K562 (cell line): ENCODE data around the gene JPH2. TPM values are rescaled to one million over a fixed set of nuclear protein-coding genes. Genes with fewer than 3 reads are reported as not detected.

Experiments used
- CREB3 ChIP-seq: fragments of 450-650 bp; conservative IDR thresholded peaks from 2 replicates; pipeline ENCODE4 v1.6.1; 2016; ENCODE audit warnings: missing genetic modification characterization, low read depth, mild to moderate bottlenecking, missing compliant biosample characterization, moderate library complexity
- FOXO4 ChIP-seq: fragments of 450-650 bp; formaldehyde crosslinking; IDR thresholded peaks from 2 replicates; pipeline ENCODE4 v1.4.0; 2020; ENCODE audit warnings: mild to moderate bottlenecking, moderate library complexity
- FUS ChIP-seq: fragments of 200-400 bp; formaldehyde crosslinking; optimal IDR thresholded peaks from 2 replicates; pipeline ENCODE3; 2017; ENCODE audit warnings: low read depth, low read length
- HNRNPL ChIP-seq: fragments of 200-400 bp; formaldehyde crosslinking; IDR thresholded peaks from 2 replicates; pipeline ENCODE4 v1.6.1; 2017; ENCODE audit warnings: low read depth, mild to moderate bottlenecking, low read length
- LCOR ChIP-seq: sonication (generic); formaldehyde crosslinking; IDR thresholded peaks from 2 replicates; pipeline ENCODE4 v1.8.0; 2022; ENCODE audit warnings: mild to moderate bottlenecking, missing genetic modification reagents
- MLX ChIP-seq, 2 experiments: fragments of 450-650 bp in 1 of 2; sonication (generic) in 1 of 2; formaldehyde crosslinking; conservative IDR thresholded peaks; 2 replicates each; pipeline versions ENCODE4 v1.4.0 to v1.8.1; 2020 to 2022; ENCODE audit warnings: mild to moderate bottlenecking in 1 of 2, missing genetic modification reagents in 1 of 2
- MYC ChIP-seq, 2 experiments: fragments of 250-450 bp in 1 of 2; sonication (Bioruptor Pico) in 1 of 2; IDR thresholded peaks; 2 replicates each; pipeline versions ENCODE4 v1.5.1 to v1.6.1; 2012 to 2021; ENCODE audit warnings: low read depth in 2 of 2, borderline replicate concordance in 1 of 2, improper control_type of control experiment in 1 of 2, low read length in 1 of 2, mild to moderate bottlenecking in 1 of 2, moderate library complexity in 1 of 2
- NRF1 ChIP-seq, 2 experiments: fragments of 450-650 bp; IDR thresholded peaks in 1 of 2; conservative IDR thresholded peaks in 1 of 2; 2 replicates each; pipeline ENCODE4 v1.6.1; 2014; ENCODE audit warnings: mild to moderate bottlenecking in 2 of 2
- POLR2H ChIP-seq: IDR thresholded peaks from 2 replicates; pipeline ENCODE4 v1.6.1; 2016; ENCODE audit warnings: missing genetic modification characterization, low read depth, mild to moderate bottlenecking, control low read depth, missing compliant biosample characterization, moderate library complexity
- TCFL5 ChIP-seq: fragments of 250-450 bp; sonication (Bioruptor Pico); conservative IDR thresholded peaks from 2 replicates; pipeline ENCODE4 v1.6.1; 2021; ENCODE audit warnings: mild to moderate bottlenecking, moderate library complexity, matching md5 sums
- VEZF1 ChIP-seq: fragments of 200-800 bp; sonication (Bioruptor generic); IDR thresholded peaks from 2 replicates; pipeline ENCODE4 v1.6.1; 2017; ENCODE audit warnings: missing genetic modification characterization, missing compliant biosample characterization
- ZBTB11 ChIP-seq, 3 experiments: fragments of 200-800 bp in 1 of 3; fragments of 250-450 bp in 1 of 3; fragments of 450-650 bp in 1 of 3; sonication (Bioruptor Pico) in 1 of 3; sonication (Bioruptor generic) in 1 of 3; formaldehyde crosslinking in 1 of 3; IDR thresholded peaks; 2 replicates each; pipeline versions ENCODE4 v1.6.1 to v1.8.0; 2016 to 2022; ENCODE audit warnings: mild to moderate bottlenecking in 2 of 3, missing genetic modification characterization in 2 of 3, missing compliant biosample characterization in 1 of 3, moderate library complexity in 1 of 3
- ZNF398 ChIP-seq: fragments of 250-450 bp; sonication (Bioruptor Pico); IDR thresholded peaks from 2 replicates; pipeline ENCODE4 v1.8.0; 2021; ENCODE audit warnings: moderate library complexity, mild to moderate bottlenecking, inconsistent platforms
- ZNF408 ChIP-seq: fragments of 250-450 bp; sonication (Bioruptor Pico); IDR thresholded peaks from 2 replicates; pipeline ENCODE4 v1.4.0; 2020; ENCODE audit warnings: low read depth, mild to moderate bottlenecking, moderate library complexity
- polyA plus RNA-seq, 8 experiments: library from polyadenylated mRNA; depleted of rRNA in 4 of 8; stranded (reverse) in 5 of 8; unstranded in 3 of 8; fragments of >200 nt; fragmentation: Nextera tagmentation in 2 of 8; fragmentation: Illumina TruSeq in 1 of 8; extraction: Ambion mirVana in 2 of 8; extraction: Trizol in 1 of 8; gene quantifications; 2 replicates each; pipeline versions ENCODE4 v1.2.1 to v1.2.3, GENCODE V29; 2011 to 2014; ENCODE audit warnings: inconsistent platforms in 1 of 8, missing spikeins in 1 of 8
- total RNA-seq, 7 experiments: library from RNA; depleted of rRNA in 6 of 7; stranded (reverse); fragments of >200 nt in 6 of 7; fragmentation: Illumina TruSeq in 2 of 7; extraction: Trizol in 2 of 7; gene quantifications; 2 replicates each; pipeline versions ENCODE4 v1.2.1 to v1.2.3, GENCODE V29; 2011 to 2021; ENCODE audit warnings: low replicate concordance in 1 of 7

JPH2 gene
- total and polyA plus RNA-seq, 9 of the 15 experiments (the other 6 are each of a cell fraction or from before 2014, with no cell fraction given) = not detected

- TF ChIP-seq ZBTB11 (CRISPR knock-in tag; IDR thresholded peaks at IDR 0.05) (peak in 1 of 3 experiments; percentile 56; a peak in 2 of 6 replicates), MLX (CRISPR knock-in tag; conservative IDR thresholded peaks at IDR 0.05) (no peak), FOXO4 (CRISPR knock-in tag) (no peak), FUS (no peak), HNRNPL (peak; percentile 61; the same call in 1 of the 2 replicates), LCOR (CRISPR knock-in tag) (peak; percentile 59), VEZF1 (CRISPR knock-in tag) (peak; percentile 94), TCFL5 (no peak), POLR2H (peak; percentile 52), CREB3 (no peak), NRF1 (conservative IDR thresholded peaks at IDR 0.05 in 1 of 2, IDR thresholded peaks at IDR 0.05 in 1 of 2) (peak; percentile 98), ZNF408 (no peak), MYC (IDR thresholded peaks at IDR 0.05; ENCODE audit: low read depth, low read length) (peak; percentile 97), MYC (CRISPR knock-in tag; IDR thresholded peaks at IDR 0.05; ENCODE audit: borderline replicate concordance, low read depth) (no peak), ZNF398 (CRISPR knock-in tag) (no peak)
These were observed 23.6 kb upstream of the JPH2 start, which contains the start of gene OSER1 (continued) for GRCh38 chr20:44210406-44211176.
